Measurements from ENCODE around the gene CNNM3.
A peak's percentile ranks its signal among the peaks of the same experiment; 100 is the strongest.
"Not testable (repeated sequence)": the region's sequence is repeated elsewhere in the genome, so short reads cannot be mapped to it uniquely, and the experiment has no call there.

The CNNM3 gene

DNA sequence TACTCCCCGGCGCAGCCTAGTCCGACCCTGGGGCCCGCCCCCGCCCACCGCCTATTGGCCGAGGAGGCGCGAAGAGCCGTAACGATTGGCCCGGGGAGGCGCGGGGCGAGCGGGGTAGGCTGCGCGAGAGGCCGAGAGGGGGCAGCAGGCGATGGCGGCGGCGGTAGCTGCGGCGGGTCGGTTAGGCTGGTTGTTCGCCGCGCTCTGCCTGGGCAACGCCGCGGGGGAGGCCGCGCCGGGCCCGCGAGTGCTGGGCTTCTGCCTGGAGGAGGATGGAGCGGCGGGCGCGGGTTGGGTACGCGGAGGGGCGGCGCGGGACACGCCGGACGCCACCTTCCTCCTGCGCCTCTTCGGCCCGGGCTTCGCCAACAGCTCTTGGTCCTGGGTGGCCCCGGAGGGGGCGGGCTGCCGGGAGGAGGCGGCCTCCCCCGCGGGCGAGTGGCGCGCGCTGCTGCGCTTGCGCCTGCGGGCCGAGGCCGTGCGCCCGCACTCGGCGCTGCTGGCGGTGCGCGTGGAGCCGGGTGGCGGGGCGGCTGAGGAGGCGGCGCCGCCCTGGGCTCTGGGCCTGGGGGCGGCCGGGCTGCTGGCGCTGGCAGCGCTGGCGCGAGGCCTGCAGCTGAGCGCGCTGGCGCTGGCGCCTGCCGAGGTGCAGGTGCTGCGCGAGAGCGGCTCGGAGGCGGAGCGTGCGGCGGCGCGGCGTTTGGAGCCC is at the start of gene CNNM3:
Gene CNNM3, plus strand, starts transcription at position 142 of the 709 bp plus-strand sequence. Its CDS starts 10 bp downstream, at position 152.
- DNase-seq, result peak; percentile 81

- no peak for DNase-seq
These were observed 48.8 kb upstream of the CNNM3 start for GRCh38 chr2:96767135-96767871.

DNA sequence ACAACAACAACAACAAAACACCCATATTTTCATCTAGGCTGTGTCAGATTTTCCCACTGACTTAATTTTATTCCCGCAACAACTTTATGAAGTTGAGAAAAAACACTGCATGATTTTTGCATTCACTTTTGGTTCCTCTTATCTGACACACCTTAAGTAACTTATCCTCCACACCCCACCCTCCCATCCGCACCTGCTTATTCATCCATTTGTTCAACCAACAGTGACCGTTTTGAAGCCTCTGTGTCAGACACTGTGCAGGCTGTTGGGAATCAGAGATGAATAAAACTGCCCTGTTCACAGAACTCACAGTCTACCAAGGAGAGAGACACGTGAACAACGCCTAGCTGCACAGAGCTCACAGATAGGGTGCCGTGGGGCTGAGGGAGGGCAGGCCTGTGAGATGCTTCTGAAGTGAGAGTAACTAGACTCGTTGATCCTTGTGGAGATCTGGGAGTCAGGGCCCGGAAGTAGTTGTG is 47.9 kb upstream of the CNNM3 start:
- DNase-seq, result no peak

- no peak for DNase-seq
These were observed 46.3 kb upstream of the CNNM3 start for GRCh38 chr2:96769814-96770213.

DNA sequence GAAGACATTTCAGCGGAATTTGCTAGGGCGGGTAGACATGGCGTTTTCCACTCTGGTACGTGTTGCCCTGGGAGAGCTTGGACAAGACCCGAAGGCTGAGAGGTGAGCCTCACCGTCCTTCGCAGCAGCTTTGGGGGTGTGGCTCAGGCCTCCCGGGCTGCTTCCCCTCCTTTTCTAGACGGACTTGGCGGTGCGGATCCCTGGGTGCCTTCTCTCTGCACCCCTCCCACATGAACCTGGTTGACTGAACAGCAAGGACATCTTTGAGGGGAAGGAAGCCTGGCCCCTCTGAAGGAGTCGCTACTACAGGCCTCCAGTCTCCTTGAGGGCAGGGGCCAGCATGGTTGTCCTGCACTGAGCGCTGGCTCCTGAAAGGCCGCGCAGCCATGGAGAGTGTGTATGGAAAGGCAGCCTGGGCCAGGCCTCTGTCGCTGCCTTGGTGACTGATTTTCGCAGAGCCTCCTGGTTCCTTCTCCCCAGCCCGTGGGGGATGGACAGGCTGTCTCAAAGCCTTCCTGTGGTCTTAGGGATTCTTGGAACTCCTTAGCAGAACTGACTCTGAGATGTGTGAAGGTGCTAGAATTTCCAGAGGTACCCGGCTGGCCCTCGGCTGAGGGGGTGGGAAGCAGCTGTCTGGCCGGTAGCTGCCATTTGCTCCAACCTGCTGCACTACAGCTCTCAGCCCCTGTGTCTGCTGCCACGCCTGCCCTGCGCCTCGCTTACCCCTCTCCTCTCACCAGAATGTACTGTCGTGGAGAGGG is 45.4 kb upstream of the CNNM3 start:
- no peak for DNase-seq

GRCh38 chr2:96771796-96772618 is 44.1 kb upstream of the CNNM3 start:
- no peak for DNase-seq

GRCh38 chr2:96772903-96773671 is 43.0 kb upstream of the CNNM3 start:
- DNase-seq, result no peak

- DNase-seq, result no peak
These were observed 42.1 kb upstream of the CNNM3 start for GRCh38 chr2:96773922-96774321.

DNA sequence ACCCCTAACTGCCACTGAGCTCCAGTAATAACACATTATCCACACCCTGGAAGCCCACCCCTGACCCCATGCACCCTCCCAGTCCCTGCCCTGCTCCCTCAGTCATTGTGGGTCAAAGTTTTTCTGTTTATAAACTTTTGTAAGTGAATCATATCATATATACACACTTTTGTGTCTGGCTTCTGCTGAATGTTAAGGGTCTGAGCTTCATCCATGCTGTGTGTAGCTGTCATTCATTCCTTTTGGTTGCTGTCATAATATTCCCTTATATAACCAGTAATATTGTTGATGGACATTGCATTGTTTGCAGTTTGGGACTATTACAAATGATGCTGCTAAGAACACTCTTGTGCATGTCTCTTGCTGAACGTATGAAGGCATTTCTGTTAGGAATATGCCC is 40.9 kb upstream of the CNNM3 start:
- DNase-seq, result no peak

- DNase-seq, result no peak
These were observed 32.7 kb upstream of the CNNM3 start for GRCh38 chr2:96783388-96783787.

GRCh38 chr2:96787411-96787810 is 28.7 kb upstream of the CNNM3 start:
- no peak for DNase-seq

GRCh38 chr2:96788442-96789244 is 27.4 kb upstream of the CNNM3 start:
- DNase-seq, result no peak

DNA sequence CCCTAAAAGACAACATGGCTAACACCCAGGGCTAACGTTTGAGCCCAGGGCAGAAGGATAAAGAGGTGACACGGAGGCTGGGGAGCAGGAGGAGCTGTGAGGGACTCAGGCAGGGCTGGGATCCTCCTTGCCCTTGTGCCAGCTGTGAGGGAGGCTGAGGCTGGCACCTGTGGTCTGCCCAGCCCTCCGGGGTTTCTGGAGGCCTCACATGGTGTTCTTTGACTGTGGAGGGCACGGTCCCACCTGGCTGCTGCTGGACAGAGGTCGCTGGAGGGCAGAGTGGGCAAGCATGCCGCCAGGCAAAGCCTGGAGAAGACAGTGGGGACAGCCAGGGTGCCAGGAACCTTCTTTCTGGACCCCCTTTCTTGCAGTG is 26.8 kb upstream of the CNNM3 start:
- no peak for DNase-seq

- DNase-seq, result no peak
These were observed 23.0 kb upstream of the CNNM3 start for GRCh38 chr2:96792772-96793749.

GRCh38 chr2:96795076-96795475 is 21.0 kb upstream of the CNNM3 start:
- DNase-seq, result no peak

GRCh38 chr2:96796497-96796896 is 19.6 kb upstream of the CNNM3 start:
- DNase-seq, result not testable (repeated sequence)

DNA sequence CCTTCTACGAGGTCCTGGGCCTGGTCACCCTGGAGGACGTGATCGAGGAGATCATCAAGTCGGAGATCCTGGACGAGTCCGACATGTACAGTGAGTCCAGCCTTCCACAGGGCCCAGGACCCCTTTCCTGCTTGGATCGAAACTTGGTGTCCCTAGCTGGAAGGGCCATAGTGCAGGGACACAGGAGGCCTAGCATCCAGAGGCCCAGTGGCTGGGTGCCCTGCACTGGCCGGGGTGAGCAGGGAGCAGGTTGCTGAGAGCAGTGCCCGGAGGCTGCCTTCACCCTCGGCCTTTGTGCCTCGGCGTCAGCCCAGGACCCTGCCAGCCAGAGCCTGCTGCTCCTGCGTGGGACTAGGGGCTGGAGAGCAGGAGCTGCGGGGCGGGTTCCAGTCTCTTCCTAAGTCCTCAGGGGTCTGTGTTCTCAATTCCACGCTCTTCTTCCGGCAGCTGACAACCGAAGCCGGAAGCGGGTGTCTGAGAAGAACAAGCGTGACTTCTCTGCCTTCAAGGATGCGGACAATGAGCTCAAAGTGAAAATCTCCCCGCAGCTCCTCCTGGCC is 18.9 kb upstream of the CNNM3 start:
- DNase-seq, result no peak

GRCh38 chr2:96798733-96799622 is 17.1 kb upstream of the CNNM3 start:
- no peak for DNase-seq

- no peak for DNase-seq
These were observed 16.5 kb upstream of the CNNM3 start for GRCh38 chr2:96799623-96799935.

All from GOT3 (cell line).